ENCODE measurements around the gene NRG3.

DNA sequence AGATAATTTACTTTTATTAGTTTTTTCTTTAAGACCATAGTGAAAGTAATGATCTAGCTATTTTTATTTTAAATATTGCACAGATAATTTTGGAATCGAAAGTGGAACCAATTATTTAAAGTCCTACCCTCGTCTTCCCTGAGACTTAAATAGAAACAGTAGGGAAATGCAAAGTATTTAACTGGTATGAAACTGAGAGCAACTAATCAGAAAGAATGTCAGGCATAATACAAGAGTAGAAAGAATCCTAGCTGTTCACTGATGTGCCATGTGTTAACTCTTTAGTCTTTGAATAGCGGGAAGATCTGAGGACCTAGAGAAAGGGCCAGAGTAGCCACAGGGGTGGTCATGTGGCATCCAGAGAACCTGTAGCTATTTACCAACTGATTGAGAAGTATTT, 630.0 kb downstream of the NRG3 start:
- TF ChIP-seq, protein P1, sequence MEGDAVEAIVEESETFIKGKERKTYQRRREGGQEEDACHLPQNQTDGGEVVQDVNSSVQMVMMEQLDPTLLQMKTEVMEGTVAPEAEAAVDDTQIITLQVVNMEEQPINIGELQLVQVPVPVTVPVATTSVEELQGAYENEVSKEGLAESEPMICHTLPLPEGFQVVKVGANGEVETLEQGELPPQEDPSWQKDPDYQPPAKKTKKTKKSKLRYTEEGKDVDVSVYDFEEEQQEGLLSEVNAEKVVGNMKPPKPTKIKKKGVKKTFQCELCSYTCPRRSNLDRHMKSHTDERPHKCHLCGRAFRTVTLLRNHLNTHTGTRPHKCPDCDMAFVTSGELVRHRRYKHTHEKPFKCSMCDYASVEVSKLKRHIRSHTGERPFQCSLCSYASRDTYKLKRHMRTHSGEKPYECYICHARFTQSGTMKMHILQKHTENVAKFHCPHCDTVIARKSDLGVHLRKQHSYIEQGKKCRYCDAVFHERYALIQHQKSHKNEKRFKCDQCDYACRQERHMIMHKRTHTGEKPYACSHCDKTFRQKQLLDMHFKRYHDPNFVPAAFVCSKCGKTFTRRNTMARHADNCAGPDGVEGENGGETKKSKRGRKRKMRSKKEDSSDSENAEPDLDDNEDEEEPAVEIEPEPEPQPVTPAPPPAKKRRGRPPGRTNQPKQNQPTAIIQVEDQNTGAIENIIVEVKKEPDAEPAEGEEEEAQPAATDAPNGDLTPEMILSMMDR (IDR thresholded peaks at IDR 0.05) = no peak
- TF ChIP-seq REST (IDR thresholded peaks at IDR 0.05; ENCODE audit: insufficient read depth in 1 of 2, low read depth in 2 of 2, low read length in 1 of 2) = no peak
- no peak for TF ChIP-seq POLR2AphosphoS5 (IDR thresholded peaks at IDR 0.05; ENCODE audit: low read depth, low read length)

Data from Panc1 (cell line).